Measurements from ENCODE around the gene ABCB6.
A peak's percentile ranks its signal among the peaks of the same experiment; 100 is the strongest.

DNA sequence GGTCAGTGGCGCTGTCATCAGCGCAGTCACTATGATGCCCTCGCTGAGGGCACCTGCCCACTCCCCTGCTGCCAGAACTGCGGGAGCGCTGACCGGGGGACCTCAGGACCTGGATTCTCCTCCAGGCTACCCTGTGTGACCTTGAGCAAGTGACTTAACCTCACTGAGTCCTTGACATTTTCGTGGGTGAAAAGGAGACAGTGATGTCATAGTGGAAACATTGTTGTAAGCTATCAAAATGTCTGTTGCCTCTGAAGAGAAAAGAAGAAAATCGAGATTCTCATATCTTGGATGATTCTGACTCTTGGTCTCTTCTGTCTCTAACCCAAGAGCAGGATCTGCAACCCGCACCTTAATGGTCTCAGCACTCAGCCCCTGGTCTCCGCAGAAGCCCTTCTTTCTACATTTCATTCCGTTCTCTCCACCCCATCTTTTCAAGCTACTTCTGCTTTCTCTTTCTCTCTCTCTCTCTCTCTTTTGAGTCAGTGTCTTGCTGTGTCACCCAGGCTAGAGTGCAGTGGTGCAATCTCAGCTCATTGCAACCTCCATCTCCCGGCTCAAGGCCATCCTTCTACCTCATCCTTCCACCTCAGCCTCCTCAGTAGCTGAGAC is 35.9 kb upstream of the ABCB6 start:
- TF ChIP-seq POLR2A (IDR thresholded peaks at IDR 0.05) = no peak
- TF ChIP-seq EP300 (IDR thresholded peaks at IDR 0.05) = no peak
- TF ChIP-seq, protein P1, sequence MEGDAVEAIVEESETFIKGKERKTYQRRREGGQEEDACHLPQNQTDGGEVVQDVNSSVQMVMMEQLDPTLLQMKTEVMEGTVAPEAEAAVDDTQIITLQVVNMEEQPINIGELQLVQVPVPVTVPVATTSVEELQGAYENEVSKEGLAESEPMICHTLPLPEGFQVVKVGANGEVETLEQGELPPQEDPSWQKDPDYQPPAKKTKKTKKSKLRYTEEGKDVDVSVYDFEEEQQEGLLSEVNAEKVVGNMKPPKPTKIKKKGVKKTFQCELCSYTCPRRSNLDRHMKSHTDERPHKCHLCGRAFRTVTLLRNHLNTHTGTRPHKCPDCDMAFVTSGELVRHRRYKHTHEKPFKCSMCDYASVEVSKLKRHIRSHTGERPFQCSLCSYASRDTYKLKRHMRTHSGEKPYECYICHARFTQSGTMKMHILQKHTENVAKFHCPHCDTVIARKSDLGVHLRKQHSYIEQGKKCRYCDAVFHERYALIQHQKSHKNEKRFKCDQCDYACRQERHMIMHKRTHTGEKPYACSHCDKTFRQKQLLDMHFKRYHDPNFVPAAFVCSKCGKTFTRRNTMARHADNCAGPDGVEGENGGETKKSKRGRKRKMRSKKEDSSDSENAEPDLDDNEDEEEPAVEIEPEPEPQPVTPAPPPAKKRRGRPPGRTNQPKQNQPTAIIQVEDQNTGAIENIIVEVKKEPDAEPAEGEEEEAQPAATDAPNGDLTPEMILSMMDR (IDR thresholded peaks at IDR 0.05) = no peak
- TF ChIP-seq POLR2AphosphoS5 (IDR thresholded peaks at IDR 0.05) = peak in 1 of 3 donors; percentile 35
